Astrocyte (in vitro differentiated cells and primary cell): ENCODE data around the gene ACSL6. TPM values are rescaled to one million over a fixed set of nuclear protein-coding genes. Genes with fewer than 3 reads are reported as not detected.

Experiments
- DNase-seq: peaks from one replicate; pipeline ENCODE4 v3.0.0-alpha.2; 2010; ENCODE audit warnings: low read depth
- FAIRE-seq: peaks from 2 replicates; lab custom pipeline; 2011; peaks lifted over from hg19 to GRCh38; lab: Jason Lieb, UNC
- H2AFZ ChIP-seq: 2 replicates; pipeline ENCODE4 v1.6.0; 2012; ENCODE audit warnings: low read depth, low read length, inconsistent platforms
- H3K27ac ChIP-seq: 2 replicates; pipeline ENCODE4 v1.5.1; 2011; ENCODE audit warnings: low read depth, low read length, inconsistent platforms
- H3K27me3 ChIP-seq: 2 replicates; pipeline ENCODE4 v1.6.0; 2011; ENCODE audit warnings: low read length, inconsistent platforms; ENCODE audit not compliant: insufficient read depth
- H3K36me3 ChIP-seq: 2 replicates; pipeline ENCODE4 v1.5.1; 2011; ENCODE audit warnings: low read length, inconsistent platforms; ENCODE audit not compliant: insufficient read depth
- H3K4me1 ChIP-seq: 2 replicates; pipeline ENCODE4 v1.5.1; 2011; ENCODE audit warnings: low read length, inconsistent platforms; ENCODE audit not compliant: insufficient read depth
- H3K4me2 ChIP-seq: 2 replicates; pipeline ENCODE4 v1.6.0; 2012; ENCODE audit warnings: low read length, inconsistent platforms
- H3K4me3 ChIP-seq: 2 replicates; pipeline ENCODE4 v1.5.1; 2011; ENCODE audit warnings: low read depth, mild to moderate bottlenecking, low read length, inconsistent platforms; ENCODE audit not compliant: insufficient read depth
- H3K79me2 ChIP-seq: 2 replicates; pipeline ENCODE4 v1.6.0; 2012; ENCODE audit warnings: mild to moderate bottlenecking, low read length, inconsistent platforms; ENCODE audit not compliant: insufficient read depth
- H3K9ac ChIP-seq: 2 replicates; pipeline ENCODE4 v1.6.0; 2012; ENCODE audit warnings: mild to moderate bottlenecking, low read length, inconsistent platforms
- H3K9me3 ChIP-seq: 2 replicates; pipeline ENCODE4 v1.5.1; 2012; ENCODE audit warnings: low read depth, mild to moderate bottlenecking, low read length, inconsistent platforms; ENCODE audit not compliant: insufficient read depth
- H4K20me1 ChIP-seq: 2 replicates; pipeline ENCODE4 v1.6.0; 2012; ENCODE audit warnings: low read length, inconsistent platforms; ENCODE audit not compliant: insufficient read depth
- H3K27ac Mint-ChIP-seq: one replicate; pipeline ENCODE4 v1.8.0; 2021; ENCODE audit warnings: mild to moderate bottlenecking, mixed read lengths; ENCODE audit not compliant: unreplicated experiment
- H3K27me3 Mint-ChIP-seq: one replicate; pipeline ENCODE4 v1.8.0; 2021; ENCODE audit warnings: low read depth, mixed read lengths; ENCODE audit not compliant: unreplicated experiment
- H3K36me3 Mint-ChIP-seq: one replicate; pipeline ENCODE4 v1.8.0; 2021; ENCODE audit warnings: low read depth, mixed read lengths; ENCODE audit not compliant: unreplicated experiment
- H3K4me1 Mint-ChIP-seq: one replicate; pipeline ENCODE4 v1.8.0; 2021; ENCODE audit warnings: low read depth, mixed read lengths; ENCODE audit not compliant: unreplicated experiment
- H3K4me3 Mint-ChIP-seq: one replicate; pipeline ENCODE4 v1.8.0; 2021; ENCODE audit warnings: mild to moderate bottlenecking, moderate library complexity, mixed read lengths; ENCODE audit not compliant: unreplicated experiment
- H3K9me3 Mint-ChIP-seq: one replicate; pipeline ENCODE4 v1.8.0; 2021; ENCODE audit warnings: mild to moderate bottlenecking, mixed read lengths; ENCODE audit not compliant: unreplicated experiment
- CTCF ChIP-seq: IDR thresholded peaks from 2 replicates; pipeline ENCODE4 v1.5.1; 2011; ENCODE audit warnings: low read depth, mild to moderate bottlenecking, inconsistent platforms, low read length, moderate library complexity; ENCODE audit not compliant: insufficient read depth
- EZH2 ChIP-seq: IDR thresholded peaks from 2 replicates; pipeline ENCODE4 v1.6.1; 2012; ENCODE audit warnings: mild to moderate bottlenecking, low read length, inconsistent platforms; ENCODE audit not compliant: insufficient read depth
- total RNA-seq: library from RNA; stranded (reverse); gene quantifications from 2 replicates; pipeline ENCODE4 v1.2.1, GENCODE V29; 2021

ACSL6 gene
- total RNA-seq, 1 donor from 2014 or later, result 0.07 TPM

GRCh38 chr5:131974622-131974955 lies 36.9 kb downstream of the ACSL6 start:
- H3K4me2 ChIP-seq, result no peak overlapping the region
- no peak for DNase-seq
- H3K27ac Mint-ChIP-seq, result no peak overlapping the region
- no peaks in the 10 kb centered on the region for H3K79me2 ChIP-seq
- no peak for FAIRE-seq
- no peak overlapping the region for H3K27ac ChIP-seq
- no peak overlapping the region for H3K9ac ChIP-seq
- peaks cover 6% of the 10 kb centered on the region for H3K4me1 Mint-ChIP-seq
- no peaks in the 10 kb centered on the region for H3K9me3 Mint-ChIP-seq
- H3K4me1 ChIP-seq, result no peaks in the 10 kb centered on the region
- H3K4me3 Mint-ChIP-seq, result no peak overlapping the region
- no peak overlapping the region for H2AFZ ChIP-seq
- H4K20me1 ChIP-seq, result no peaks in the 10 kb centered on the region
- TF ChIP-seq EZH2 (no peak), CTCF (no peak)
- H3K9me3 ChIP-seq, result no peaks in the 10 kb centered on the region
- no peaks in the 10 kb centered on the region for H3K36me3 Mint-ChIP-seq
- H3K36me3 ChIP-seq, result no peaks in the 10 kb centered on the region
- H3K4me3 ChIP-seq, result no peak overlapping the region
- H3K27me3 ChIP-seq, result no peaks in the 10 kb centered on the region
- H3K27me3 Mint-ChIP-seq, result peaks cover 28% of the 10 kb centered on the region

- Histone ChIP-seq H3K9ac (no peak overlapping the region), H2AFZ (no peak overlapping the region), H3K79me2 (no peaks in the 10 kb centered on the region), H3K4me2 (no peak overlapping the region), H4K20me1 (no peaks in the 10 kb centered on the region), H3K4me1 (no peaks in the 10 kb centered on the region), H3K4me3 (no peak overlapping the region), H3K27me3 (no peaks in the 10 kb centered on the region), H3K36me3 (no peaks in the 10 kb centered on the region), H3K9me3 (no peaks in the 10 kb centered on the region), H3K27ac (no peak overlapping the region)
- H3K27me3 Mint-ChIP-seq, result peaks cover 23% of the 10 kb centered on the region
- H3K9me3 Mint-ChIP-seq, result no peaks in the 10 kb centered on the region
- no peak overlapping the region for H3K27ac Mint-ChIP-seq
- FAIRE-seq, result no peak
- H3K4me3 Mint-ChIP-seq, result no peak overlapping the region
- TF ChIP-seq CTCF, result no peak
- TF ChIP-seq EZH2, result no peak
- H3K4me1 Mint-ChIP-seq, result peaks cover 6% of the 10 kb centered on the region
- no peak for DNase-seq
- no peaks in the 10 kb centered on the region for H3K36me3 Mint-ChIP-seq
Measured at GRCh38 chr5:131974016-131974415, 37.4 kb downstream of the ACSL6 start.

- Histone ChIP-seq H3K9me3 (no peaks in the 10 kb centered on the region), H2AFZ (no peak overlapping the region), H3K36me3 (no peaks in the 10 kb centered on the region), H3K4me3 (no peak overlapping the region), H3K4me2 (no peak overlapping the region), H4K20me1 (no peaks in the 10 kb centered on the region), H3K4me1 (no peaks in the 10 kb centered on the region), H3K9ac (no peak overlapping the region), H3K27ac (no peak overlapping the region), H3K79me2 (no peaks in the 10 kb centered on the region), H3K27me3 (no peaks in the 10 kb centered on the region)
- H3K36me3 Mint-ChIP-seq, result no peaks in the 10 kb centered on the region
- H3K4me1 Mint-ChIP-seq, result peaks cover 6% of the 10 kb centered on the region
- no peaks in the 10 kb centered on the region for H3K9me3 Mint-ChIP-seq
- H3K27ac Mint-ChIP-seq, result no peak overlapping the region
- H3K4me3 Mint-ChIP-seq, result no peak overlapping the region
- FAIRE-seq (no peak), DNase-seq (no peak)
- H3K27me3 Mint-ChIP-seq, result peaks cover 21% of the 10 kb centered on the region
- TF ChIP-seq CTCF (no peak), EZH2 (no peak)
Measured at GRCh38 chr5:131973089-131973712, 38.3 kb downstream of the ACSL6 start.
